OCI-M1 (cell line): ENCODE measurements around the gene MT1HL1.
A peak's percentile ranks its signal among the peaks of the same experiment; 100 is the strongest.
"Not testable (repeated sequence)": the region's sequence is repeated elsewhere in the genome, so short reads cannot be mapped to it uniquely, and the experiment has no call there.

Experiments used
- DNase-seq: peaks from one replicate; lab custom pipeline; 2025; lab: John Stamatoyannopoulos, UW

Gene MT1HL1

DNA sequence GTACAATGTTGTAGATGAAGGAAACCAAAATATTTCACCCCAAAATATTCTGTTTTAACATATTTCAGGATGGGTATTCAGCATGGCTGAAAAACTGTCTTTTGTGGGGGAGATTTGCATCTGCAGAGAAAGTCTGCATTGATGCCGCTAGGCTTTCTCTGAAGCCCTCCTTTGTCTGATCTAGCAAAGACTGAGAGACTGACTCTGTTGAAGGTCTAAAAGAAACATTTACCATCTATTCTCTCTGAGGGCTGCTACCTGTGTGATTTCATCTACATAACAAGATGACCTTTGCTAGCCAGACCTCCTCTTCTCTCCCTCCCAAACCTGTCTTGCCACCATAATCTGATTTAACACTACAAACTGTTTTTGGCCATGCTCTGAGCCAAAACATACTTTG is 12.4 kb upstream of the MT1HL1 start:
- DNase-seq: no peak

GRCh38 chr1:237013608-237014007 is 9.4 kb upstream of the MT1HL1 start:
- no peak for DNase-seq

GRCh38 chr1:237012788-237013383 is 8.6 kb upstream of the MT1HL1 start:
- peak; percentile 52 for DNase-seq

DNA sequence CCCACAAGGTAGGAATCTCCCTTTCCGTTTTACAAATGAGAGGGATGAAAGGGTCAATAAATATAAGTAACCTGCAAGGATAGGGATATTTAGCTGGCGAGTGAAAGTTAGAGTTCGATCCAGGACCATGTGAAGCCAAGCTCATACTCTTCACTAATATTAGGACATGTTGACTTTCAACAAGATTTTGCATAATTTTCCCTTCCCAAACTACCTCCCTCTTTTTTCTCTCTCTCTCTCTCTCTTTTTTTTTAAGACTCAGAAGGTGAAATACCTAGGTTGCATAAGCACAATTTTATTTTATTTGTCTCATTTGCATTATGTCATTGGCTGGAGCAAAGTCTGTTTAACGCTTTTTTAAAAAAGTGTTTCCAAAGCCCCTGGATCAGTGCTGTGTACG is 8.1 kb upstream of the MT1HL1 start:
- no peak for DNase-seq

DNA sequence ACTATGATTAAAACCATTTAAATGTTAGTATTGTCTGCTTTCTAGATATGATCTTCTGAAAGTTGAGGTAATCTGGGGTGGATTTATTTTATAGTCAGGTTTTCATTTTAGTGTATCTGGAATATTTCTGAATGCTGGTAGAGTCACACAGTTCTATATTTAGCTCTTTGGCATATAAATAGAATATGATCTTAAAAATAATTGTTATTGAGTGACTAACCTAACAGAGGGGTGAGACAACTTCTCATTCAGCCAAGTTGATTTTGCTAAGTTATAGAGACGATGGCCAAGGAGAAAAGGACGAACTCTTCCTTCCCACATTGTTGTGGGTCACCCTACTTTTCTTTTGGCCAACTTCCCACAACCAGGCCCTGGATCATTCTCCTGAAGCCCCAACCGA is 7.2 kb upstream of the MT1HL1 start:
- DNase-seq: no peak

DNA sequence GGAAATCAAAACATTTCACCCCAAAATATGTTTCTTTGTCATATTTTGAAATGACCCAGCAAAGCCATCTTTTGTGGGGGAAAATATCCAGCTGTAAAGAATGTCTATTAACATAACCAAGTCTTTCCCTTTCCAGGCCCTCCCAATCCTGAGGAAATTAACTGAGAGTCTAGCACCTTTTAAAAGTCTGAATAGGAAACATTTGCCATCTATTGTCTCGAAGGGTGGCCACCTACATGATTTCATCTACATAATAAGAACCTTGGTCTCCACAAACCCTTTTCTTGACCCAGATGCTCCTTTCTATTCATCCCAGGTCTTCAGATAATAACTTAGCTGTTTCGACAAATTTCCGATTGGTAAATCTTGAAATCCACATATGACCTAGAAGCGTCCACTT is 5.4 kb upstream of the MT1HL1 start:
- DNase-seq: no peak

- no peak for DNase-seq
Measured at GRCh38 chr1:237007147-237007881, 3.1 kb upstream of the MT1HL1 start.

DNA sequence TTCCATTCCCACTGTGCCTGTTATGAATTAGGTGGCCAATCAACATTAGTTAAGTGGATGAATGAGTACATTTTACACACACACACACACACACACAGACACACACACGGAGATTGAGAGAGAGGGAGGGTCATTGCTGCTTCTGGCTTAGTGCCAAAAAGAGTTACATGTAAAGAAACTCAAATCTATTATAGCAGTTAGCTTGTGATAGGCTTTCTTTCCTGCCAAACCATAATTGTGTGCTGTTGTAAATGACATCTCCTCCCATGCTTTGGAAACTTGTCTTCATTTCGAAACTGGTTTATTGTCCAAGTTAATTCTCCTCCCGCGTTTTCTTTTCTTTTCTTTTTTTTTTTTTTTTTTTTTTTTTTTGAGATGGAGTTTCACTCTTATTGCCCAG is 1.4 kb upstream of the MT1HL1 start:
- DNase-seq: peak; percentile 15

- no peak for DNase-seq
Measured at GRCh38 chr1:237003516-237003915, 725 bp downstream of the MT1HL1 start.

- DNase-seq: no peak
Measured at GRCh38 chr1:237000191-237000590, 4.0 kb downstream of the MT1HL1 start.

DNA sequence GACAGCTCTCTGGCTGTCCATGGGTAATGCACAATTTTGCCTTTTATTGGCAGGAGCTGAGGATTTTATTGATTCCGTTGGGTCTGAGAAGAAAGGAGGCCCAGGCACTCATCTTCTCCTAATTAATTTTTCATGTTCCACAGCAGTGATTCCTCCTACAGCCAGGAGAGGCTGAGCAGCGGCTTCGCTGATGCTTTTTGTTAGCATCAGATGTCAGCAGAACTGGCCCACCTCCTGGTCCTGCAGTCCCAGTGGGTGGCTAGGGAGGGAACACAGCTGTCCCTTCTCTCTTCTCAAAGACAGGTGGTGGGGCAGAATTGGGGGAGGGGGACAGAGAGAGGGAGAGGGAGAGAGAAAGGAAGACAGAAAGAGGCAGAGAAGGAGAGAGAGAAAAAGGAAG is 5.7 kb downstream of the MT1HL1 start:
- DNase-seq: no peak

DNA sequence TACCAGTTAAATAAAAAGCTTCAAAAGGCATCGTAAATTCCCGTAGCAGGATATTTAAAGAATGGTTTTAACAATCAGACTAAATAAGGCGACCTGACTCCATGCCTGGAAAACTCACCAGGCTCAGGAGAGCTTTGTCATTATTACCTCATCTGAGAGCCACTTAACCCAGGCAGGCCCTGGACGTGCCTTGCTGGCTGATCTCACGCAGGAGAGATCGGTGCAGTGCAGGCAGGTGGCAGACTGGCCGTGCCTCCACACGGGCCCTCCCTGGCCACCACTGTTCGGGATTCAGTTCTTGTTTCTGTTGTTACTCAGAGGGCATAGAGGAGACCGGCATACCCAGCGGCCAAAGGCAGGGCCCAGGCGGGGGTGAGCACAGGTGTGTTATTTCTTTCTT is 6.4 kb downstream of the MT1HL1 start:
- no peak for DNase-seq

DNA sequence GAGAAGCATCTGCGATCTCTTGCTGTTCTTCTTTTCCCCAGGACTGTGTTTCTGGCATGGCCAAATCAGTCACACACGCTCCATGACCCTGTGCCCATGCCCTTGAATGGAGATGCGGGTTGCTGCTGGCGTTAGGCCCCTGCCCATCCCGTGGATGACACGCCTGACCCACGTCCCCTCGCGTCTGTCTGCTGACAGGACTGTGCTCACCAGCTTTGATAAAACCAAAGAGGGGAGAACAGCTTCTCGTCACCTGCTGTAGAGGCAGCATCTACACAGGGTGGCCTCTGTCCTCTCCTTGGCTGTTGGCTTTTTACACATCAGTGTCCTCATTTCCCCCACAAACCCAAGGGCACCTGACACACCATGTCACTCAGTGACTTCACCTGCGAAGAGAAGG is 6.9 kb downstream of the MT1HL1 start:
- DNase-seq: no peak

DNA sequence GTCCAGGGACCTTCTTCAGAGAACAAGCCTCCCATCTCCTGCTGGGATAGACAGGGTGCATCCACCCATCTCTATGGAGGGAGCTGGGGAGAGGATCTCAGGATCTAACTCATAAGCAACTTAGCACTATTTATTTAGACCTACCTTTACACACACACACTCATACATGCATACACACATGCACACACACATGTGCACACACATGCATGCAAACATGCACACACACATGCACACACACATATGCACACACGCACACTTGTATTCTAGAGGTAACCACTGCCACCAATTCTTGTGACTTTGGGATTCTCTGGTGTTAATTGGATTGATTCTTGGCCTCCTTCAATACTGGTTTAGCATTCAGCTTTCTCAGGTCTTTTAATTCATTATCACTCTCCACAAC is 9.8 kb downstream of the MT1HL1 start:
- no peak for DNase-seq

DNA sequence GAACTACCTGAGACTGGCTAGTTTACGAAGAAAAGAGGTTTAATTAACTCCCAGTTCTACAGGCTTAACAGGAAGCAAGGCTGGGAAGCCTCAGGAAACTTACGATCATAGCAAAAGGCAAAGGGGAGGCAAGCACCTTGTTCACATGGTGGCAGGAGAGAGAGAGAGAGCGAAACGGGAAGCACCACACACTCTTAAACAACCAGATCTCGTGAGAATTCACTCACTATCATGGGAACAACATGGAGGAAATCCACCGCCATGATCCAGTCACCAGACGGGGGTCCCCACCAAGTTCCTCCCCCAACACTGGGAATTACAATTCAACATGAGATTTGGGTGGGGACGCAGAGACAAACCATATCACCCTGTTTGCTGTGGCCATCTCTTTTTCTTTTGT is 11.8 kb downstream of the MT1HL1 start:
- no peak for DNase-seq

DNA sequence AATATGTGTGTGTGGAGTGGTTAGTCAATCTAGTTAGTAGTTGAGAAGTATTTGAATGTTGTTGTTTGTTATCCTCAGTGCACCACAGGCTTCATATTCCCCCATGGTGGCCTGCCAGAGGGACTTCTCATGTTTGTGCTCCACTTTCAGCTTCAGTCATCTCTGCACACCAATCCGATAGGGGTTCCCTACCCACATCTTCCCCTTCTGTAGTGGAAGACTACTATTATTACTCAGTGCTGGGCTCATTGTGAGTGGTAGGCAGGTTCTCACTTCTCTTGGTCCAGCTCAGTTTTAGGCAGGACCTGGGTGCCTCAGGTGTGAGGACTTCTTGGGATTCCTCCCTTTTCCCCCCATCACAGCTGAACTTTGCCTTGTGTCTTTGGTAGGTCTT is 14.2 kb downstream of the MT1HL1 start:
- DNase-seq: no peak

GRCh38 chr1:236989290-236990051 is 14.8 kb downstream of the MT1HL1 start:
- DNase-seq: no peak

DNA sequence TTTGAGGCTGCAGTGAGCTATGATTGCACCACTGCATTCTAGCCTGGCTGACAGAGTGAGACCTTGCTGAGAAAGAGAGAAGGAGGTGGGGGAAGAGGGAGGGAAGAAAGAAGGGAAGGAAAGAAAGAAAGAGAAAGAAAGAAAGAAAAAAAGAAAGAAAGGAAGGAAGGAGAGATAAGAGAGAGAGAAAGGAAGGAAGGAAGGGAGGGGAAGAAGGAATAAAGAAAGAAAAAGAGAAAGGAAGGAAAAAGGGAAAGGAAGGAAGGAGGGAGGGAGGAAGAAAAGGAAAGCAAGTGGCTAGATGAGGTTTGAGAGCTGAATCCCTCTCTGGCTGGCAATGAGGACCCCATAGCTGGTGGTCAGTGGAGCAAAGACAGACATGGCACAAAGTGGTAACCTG is 20.4 kb downstream of the MT1HL1 start:
- DNase-seq: no peak

DNA sequence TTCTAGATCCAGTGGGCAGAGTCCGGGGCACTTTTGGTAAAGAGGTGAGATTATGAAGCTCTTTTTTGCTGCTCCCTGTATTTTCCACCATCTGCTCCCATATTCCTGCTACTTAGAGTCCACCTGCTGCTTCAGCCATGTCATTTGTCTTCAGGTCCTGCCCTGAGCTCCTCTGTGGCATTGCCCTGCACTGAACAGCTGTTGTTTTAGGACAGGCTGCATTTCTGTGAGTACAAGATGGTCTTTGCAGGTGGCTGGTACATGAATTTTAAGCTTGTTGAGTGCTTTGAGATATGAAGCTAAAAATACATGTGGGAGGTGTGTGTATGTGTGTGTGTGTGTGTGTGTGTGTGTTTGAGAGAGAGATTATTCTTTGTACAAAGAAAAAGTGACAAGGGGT is 21.9 kb downstream of the MT1HL1 start:
- no peak for DNase-seq

DNA sequence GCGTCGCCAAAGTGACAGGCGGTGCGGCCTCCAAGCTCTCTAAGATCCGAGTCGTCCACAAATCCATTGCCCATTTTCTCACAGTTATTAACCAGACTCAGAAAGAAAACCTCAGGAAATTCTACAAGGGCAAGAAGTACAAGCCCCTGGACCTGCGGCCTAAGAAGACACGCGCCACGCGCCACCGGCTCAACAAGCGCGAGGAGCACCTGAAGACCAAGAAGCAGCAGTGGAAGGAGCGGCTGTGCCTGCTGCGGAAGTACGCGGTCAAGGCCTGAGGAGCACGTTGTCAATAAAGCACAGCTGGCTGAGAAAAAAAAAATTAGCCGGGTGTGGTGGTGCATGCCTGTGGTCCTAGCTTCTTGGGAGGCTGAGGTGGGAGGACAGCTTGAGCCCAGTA is 22.8 kb downstream of the MT1HL1 start:
- DNase-seq: not testable (repeated sequence)

GRCh38 chr1:236980673-236981072 is 23.6 kb downstream of the MT1HL1 start:
- DNase-seq: no peak

- no peak for DNase-seq
Measured at GRCh38 chr1:236979149-236979900, 24.9 kb downstream of the MT1HL1 start.

GRCh38 chr1:236978740-236979139 is 25.5 kb downstream of the MT1HL1 start:
- no peak for DNase-seq
